HG03103 (cell line): ENCODE data around the gene CCDC93.
"Not testable (repeated sequence)": the region's sequence is repeated elsewhere in the genome, so short reads cannot be mapped to it uniquely, and the experiment has no call there.

Source experiments
- ATAC-seq: cut with Tn5 transposase; IDR thresholded peaks from one replicate; pipeline ENCODE4 v1.9.1; 2021; ENCODE audit warnings: low read depth; ENCODE audit not compliant: unreplicated experiment

The CCDC93 gene

DNA sequence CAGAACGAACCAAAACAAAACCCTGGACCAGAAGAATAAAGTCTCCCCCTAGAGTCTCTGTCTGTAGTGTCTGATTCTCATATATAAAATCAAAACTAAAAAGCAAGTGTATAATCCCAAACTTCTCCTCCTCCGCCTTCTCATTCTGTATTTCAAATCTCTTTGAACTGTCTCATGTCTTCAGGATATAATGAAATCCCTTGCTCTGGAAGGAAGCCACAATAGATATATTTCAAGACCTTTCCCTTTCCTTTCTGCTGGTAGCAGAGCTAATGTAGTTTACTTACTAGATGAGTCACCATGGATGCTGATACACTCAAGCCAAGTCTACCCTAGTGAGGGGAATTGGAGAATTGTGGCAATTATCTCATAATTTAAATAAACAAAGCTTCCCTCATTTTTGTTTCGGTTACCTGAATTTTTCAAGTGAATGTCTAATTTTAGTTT lies 33.5 kb upstream of the CCDC93 start:
- ATAC-seq, result no peak

DNA sequence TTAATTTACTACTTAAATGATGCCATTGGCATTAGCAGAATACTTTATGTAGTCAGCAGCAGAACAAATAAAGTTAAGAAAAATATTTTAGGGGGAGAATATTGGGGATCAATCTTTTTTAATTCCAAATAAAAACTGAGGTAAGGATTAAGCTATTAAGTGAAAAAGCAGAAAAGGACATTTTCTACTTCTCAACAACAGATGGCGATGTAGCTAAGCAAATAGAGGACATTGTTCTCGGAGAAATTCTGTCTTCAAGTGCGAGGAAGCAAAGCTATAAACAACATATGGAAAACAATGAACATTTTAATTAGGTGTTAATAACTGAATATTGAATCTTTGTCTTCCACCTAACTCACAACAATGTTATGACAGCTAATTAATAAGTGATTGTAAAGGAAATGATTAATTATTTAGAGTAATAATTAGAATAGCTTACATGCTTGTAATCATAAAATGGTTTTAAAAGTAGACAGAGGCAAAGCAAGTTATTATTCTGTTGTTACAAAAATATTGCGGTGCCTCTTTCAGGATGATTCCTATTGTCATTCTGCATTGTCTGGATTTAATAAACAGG lies 32.9 kb upstream of the CCDC93 start:
- ATAC-seq, result no peak

DNA sequence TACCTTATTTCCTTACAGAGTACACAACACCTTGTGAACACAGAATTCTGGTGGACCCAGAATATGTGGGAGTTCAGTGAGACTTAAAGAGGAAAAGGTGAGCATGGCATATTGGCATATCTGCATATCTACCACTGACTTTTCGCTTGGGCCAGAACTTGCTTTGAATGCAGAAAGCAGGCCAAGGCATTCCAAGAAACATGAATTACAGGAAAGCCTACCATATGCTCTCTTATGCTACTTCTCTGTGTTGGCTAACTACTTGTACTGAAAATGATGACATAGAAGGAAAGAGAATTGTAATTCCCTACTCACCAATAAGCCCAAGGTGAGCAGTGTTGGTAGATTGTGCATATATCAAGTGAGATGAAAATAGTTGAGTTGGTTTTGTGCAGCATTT lies 31.4 kb upstream of the CCDC93 start:
- no peak for ATAC-seq

DNA sequence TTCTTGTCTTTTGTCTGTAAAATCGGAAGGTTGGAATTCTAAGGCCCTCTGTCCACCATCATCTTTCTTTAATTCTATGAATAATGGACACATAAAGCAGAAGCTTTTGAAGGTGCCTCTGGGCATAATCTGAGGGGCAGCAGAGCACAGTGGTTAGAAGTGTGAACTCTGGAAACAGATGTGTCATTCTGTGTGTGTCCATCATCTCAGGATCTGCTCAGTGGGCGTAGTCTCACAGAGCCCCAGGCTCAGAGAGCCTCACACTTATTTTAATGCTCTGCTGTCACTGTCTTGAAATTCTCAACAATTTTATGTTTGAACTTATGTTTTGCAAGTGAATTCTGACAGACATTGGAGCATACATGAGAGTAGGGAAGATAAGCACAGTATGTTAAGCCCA lies 31.0 kb upstream of the CCDC93 start:
- no peak for ATAC-seq

DNA sequence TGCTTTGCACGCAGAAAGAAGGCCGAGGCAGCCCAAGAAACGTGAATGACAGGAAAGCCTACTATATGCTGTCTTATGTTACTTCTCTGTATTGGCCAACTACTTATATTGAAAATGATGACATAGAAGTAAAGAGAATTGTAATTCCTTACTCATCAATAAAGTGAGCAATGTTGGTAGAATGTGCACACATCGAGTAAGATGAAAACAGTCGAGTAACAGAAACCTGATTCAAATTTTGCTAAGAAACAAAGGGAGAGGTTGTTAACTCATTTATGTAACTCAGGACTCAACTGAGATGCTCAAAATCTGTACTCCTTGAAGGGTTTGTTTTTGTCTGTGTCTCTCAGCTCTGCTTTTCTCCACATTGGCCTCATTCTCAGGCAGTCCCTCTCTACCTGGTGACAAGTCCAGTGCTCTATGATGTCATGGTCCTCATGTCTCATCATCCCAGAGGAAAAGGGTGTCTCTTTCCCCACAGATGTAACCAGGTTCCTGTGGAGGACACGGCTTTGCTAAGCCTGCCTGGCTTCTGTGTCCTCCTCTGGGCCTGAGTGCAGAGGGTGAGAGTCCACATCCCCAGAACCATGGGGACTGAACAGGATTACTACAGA lies 30.3 kb upstream of the CCDC93 start:
- ATAC-seq, result no peak

DNA sequence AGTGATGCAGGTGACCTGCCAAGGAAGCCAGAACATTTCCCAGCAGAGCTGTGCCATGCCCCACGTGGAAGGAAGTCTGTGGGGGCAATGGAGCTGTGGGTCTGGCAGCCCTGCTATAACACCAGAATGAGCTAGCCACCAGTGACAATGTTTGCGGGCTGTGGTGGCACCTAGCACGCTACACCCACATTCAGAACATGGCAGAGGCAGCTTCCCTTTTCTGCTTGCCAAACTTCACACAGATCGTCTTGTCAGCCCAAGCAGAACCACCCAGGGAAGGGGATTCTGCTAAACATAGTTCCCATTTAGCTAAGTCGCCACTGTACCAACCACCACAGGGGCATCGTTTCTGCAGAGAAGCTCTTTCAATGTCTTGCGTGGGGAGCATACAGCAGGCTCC lies 27.0 kb upstream of the CCDC93 start:
- ATAC-seq, result no peak

DNA sequence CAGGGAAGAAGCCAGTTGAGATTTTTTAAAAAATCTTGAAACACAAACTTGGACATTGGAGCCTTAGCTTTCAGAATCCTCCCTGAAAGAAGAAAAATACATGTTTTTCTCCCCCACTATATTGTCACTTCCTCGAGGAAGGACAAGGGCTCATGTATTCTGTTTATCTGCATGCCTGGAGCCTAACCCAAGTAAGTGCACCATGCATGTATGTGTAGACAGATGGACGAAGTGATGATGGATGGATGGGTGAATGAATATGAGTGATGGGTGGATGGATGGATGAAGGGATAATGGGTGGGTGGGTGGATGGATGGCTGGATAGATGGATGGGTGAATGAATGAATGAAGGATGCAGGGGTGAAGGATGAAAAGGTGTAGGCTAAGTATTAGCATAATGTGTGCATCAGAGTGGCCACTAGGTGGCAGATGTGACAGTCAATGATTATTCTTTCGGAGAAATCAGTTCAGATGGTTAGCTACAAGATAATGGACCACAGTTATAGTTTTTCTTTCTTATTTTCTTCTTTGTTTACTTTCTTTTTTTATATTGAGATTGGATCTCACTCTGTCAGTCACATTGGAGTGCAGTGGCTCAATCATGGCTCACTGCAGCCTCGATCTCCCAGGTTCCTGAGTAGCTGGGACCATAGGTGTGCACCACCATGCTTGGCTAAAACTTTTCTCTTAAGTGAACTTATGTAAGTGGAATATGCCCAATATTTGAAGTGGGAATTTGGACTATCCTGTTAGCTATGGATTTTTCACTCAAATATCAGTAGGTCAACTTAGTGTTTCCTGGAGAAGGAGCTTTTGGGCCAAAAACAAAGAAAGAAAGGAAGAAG lies 18.5 kb upstream of the CCDC93 start:
- peak; percentile 91 for ATAC-seq

DNA sequence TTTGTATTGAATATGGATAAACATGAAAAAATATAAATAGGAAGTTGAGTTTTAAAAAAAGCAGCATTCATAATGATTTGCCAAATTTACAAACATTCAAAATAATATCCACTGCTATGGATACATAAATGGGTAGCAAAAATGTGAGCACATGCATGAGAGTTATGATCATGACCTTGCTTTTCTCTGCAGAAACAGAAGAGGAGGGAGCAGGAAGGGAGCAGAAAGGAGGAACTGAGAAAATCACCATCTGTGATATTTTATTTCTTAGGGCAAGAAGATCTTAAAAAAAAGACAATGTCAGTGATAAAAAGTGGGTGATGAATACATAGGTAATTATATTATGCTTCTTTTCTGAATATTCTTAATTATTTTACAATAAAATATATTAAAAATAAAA lies 17.7 kb upstream of the CCDC93 start:
- peak; percentile 53 for ATAC-seq

DNA sequence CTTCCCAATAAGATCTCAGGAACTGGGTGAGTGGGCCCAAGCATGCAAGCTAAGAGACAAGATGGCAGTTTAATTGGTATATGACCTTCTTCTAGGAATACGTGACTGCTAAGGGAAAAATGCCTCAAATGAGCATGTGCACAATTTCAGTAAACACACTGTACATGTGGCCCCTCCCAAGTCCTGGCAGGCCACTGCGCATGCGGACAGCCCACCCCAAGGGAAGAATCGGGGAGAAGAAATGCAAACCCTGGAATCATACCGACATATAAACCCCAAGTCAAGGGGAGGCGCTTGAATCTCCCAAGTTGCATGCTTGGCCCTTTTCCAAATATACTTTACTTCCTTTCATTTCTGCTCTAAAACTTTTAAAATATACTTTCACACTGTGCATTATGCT lies 15.2 kb upstream of the CCDC93 start:
- no peak for ATAC-seq

DNA sequence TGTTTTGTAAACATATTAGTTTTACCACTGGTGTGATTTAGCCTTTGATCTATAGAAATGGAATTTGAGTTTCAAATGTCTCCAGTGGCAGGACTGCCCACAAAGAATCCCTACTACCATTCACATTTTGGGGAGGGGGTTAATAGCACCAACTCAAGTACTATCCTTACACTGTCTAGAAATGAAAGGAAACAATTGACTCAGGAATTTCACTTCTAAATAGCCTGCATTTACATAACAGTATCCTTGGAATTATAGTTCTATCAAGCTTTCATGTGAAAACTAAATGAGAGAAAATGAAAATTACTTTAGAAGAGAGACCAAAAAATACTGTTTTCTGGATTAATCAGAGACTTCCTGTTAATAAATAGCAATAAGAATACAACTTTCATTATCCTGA lies 7.5 kb upstream of the CCDC93 start:
- no peak for ATAC-seq

DNA sequence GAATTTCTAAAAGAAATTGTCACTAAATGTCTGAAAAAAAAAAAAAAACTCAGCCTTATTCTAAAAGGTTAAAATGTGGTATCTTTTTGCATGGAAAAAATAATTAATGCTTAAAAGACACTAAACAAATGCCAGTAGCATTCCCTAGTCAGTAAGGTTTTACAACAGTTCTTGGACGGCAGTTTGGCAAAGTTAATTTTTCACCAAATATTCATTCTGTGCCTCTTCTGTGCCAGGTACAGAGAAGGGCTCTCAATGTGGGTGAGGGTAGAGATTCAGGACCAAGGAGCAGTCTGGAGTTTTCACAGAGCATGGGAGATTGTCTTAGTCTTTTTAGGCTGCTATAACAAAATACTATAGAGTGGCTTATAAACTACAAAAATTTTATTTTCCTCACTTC lies 6.0 kb upstream of the CCDC93 start:
- no peak for ATAC-seq

DNA sequence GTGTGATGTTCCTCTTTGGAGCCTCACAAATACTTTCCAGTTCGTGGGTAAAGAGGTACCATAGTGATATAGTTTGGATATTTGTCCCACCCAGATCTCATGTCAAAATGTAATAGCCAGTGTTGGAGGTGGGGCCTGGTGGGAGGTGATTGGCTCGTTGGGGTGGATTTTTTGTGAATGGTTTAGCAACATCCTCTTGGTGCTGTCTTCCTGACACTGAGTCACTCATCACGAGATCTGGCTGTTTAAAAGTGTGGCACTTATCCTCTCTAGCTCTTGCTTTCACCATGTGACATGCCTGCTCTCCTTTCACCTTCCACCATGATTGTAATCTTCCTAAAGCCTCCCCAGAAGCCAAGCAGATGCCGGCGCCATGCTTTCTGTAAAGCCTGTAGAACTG lies 3.0 kb upstream of the CCDC93 start:
- ATAC-seq, result no peak

DNA sequence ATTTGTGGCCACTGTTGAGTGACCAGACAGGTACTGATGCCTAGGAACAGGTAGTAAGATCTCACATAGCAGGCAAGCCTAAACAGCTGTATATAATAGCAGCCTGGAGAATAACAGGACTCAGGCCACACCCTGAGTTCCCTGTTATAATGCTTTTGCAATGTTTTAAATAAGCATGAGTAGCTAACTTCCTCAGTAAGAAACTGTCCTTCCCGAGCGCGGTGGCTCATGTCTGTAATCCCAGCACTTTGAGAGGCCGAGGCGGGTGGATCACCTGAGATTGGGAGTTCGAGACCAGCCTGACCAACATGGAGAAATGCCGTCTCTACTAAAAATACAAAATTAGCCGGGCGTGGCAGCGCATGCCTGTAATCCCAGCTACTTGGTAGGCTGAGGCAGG lies 1.9 kb upstream of the CCDC93 start:
- not testable (repeated sequence) for ATAC-seq

DNA sequence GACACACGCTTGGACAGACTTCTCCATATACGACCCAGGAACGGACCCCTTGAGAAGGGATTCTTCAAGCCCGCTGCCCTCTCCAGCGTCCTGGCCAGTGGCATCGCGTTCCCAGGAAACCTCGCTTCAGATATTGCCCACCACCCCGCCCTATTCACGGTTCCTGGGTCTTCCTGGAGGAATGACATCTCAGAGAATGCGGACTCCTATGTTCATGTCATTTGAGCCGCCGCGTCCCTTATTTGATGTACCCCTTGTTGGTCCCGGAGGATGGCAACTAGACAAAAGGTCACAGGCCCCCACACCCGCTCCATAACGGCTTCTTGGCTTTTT lies 588 bp upstream of the CCDC93 start:
- ATAC-seq, result no peak

DNA sequence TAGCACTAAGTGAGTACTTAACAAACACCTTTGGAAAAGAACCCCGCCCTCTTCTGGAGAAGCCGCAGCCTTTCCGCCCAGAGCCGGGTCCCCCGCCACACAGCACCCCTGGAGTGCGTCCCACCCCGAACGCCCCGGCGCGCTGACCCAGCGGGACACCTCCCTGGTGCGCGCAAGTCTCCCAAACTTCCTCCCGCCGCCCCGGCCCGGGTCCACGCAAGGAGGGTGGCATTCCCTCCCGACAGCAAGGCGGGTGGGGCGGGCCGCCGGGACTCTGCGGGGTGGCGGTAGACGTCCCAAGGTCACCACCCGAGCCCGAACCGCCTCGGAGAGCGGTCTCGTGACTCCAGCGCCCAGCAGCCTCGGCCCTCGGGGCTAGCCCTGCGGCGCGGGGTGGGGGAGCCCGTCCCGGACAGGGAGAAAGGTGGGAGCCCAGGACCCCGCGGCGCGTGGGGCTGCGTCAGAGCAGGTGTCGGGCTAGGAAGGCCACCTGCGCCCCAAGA lies 598 bp downstream of the CCDC93 start:
- ATAC-seq, result peak; percentile 27

DNA sequence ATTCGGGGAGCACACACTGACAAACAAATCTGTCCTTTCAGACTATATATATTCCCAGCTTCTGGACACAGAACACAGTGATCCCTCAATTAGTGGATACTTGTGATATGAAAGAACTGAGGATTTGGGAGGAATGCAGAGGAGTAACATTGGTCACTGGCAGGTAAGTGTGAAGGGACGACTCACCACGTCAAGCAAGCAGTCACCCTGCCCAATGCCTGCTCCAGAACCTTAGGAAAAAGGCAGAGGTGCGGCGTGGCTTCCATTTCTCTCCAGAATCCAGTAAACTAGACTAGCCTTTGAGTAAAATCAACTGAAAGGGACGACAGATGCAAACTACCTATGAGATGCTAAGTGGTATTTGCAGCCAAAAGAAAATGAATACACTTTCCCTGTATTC lies 1.1 kb downstream of the CCDC93 start:
- no peak for ATAC-seq

DNA sequence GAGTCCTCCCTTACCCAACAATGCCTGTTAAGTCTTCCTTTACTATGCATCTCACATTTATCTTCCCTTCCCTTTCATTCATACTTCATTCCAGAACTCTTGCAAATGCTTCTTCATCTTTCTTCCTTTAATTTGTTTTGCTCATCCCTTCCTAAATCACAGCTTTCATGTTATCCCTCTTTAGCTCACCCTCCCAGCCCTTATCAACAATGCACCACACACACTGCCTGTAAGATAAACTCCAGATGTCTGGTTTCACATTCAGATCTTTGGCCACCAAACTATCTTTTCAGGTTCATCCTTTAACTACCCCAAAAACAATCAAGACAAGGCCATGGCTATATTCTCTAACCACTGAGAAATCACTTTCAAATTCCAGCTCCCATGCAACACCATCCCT lies 3.4 kb downstream of the CCDC93 start:
- ATAC-seq, result no peak

DNA sequence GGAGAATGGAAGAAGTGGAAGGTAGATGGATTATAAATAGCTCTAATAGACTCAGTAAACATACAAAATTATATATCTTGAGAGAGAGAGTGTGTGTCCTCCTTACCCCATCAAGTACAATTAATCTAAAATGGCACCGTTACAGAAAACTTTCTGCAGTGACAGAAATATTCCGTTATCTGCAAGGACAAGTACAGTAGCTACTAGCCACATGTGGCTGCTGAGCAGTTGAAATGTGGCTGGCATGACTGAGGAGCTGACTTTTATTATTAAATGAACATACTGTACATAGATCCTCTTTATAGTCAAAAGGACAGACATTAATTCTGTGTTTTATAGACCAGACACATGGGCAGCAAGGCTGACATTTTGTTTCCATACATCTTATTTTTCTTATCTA lies 7.0 kb downstream of the CCDC93 start:
- no peak for ATAC-seq

DNA sequence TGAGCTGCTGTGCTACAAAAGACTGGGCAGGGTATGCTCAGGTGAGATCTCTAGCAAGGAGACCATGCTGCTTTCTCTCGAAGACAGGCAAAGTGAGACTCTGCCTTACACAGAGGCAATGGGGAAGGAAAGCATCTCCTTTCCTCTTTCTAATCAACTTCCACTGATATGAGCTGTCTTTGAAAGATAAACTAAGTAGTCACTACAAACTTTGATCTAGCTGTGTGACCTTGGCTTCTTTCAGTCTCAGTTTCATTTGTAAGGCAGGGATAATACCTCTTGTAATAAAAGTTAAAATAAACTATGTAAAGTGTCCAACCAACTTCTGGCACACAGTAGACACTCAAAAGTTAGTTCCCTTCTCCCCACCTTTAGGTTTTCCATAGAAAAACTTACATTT lies 7.5 kb downstream of the CCDC93 start:
- no peak for ATAC-seq

DNA sequence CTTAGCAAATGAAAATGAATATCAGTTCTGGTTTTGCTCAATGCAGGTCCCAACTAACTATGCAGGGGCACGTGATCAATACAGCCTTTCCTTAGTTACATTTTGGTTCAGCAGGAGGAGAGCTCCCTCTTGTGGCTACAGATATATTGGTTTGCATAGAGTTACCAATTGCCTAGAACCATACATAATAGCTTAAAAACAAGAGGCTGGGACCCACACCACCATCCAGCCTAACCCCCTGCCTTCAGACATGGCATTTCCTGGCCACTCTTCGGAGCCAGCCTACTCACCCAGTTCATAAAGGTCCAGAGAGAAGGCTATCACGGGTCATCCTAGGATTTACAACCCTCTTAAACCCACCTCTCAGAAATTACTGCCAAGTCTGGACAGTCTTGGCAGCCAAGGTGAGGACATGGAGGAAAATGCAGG lies 10.5 kb downstream of the CCDC93 start:
- peak; percentile 98 for ATAC-seq

DNA sequence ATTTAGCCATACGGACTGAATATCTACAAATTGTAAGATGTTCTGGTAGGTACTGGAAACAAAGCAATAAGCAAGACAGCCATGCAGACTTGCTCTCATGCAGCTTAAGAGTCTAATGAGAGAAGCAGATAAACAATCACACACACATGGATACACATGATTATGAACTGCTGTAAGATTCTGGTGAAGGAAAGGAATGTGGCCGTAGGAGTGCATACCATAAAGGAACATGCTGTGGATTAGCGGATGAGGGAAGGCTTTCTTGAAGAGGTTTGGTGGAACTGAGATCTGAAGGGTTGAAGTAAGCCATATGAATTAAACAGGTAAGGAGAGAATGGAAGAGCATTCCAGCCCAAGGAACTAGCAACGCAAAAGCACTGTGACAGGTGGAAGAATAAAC lies 13.8 kb downstream of the CCDC93 start:
- no peak for ATAC-seq
